ENCODE measurements around the gene PRR14L. TPM values are rescaled to one million over a fixed set of nuclear protein-coding genes. Genes with fewer than 3 reads are reported as not detected.

Gene PRR14L
- total RNA-seq, 1 experiment from 2014 or later: 138 TPM

GRCh38 chr22:31639436-31640039 is 110.4 kb downstream of the PRR14L start:
- Histone ChIP-seq H3T11ph (ENCODE audit: low read length) (no peak overlapping the region), H4K91ac (ENCODE audit: insufficient read length, low read depth, low read length) (no peak overlapping the region), H3K27ac (ENCODE audit: insufficient read length, low read depth, low read length) (no peak overlapping the region), H3K14ac (ENCODE audit: insufficient read depth, low read length) (no peak overlapping the region), H2BK20ac (ENCODE audit: low read depth, low read length, poor library complexity, severe bottlenecking) (no peak overlapping the region), H3K18ac (ENCODE audit: insufficient read length, low read depth, low read length) (no peak overlapping the region), H3K4me2 (ENCODE audit: insufficient read depth, insufficient read length, low read length) (no peak overlapping the region), H2BK15ac (ENCODE audit: low read depth, low read length) (no peak overlapping the region), H4K20me1 (ENCODE audit: control insufficient read depth, insufficient read depth, insufficient read length) (no peaks in the 10 kb centered on the region), H3K4me1 (ENCODE audit: insufficient read depth, low read length) (no peaks in the 10 kb centered on the region), H4K8ac (replicated peaks; ENCODE audit: insufficient read length, low read depth, low read length) (no peak overlapping the region), H2BK12ac (ENCODE audit: insufficient read length, low read depth, low read length) (no peak overlapping the region), H2AK5ac (ENCODE audit: insufficient read length, low read length) (no peak overlapping the region), H3K79me1 (ENCODE audit: insufficient read depth, low read depth, low read length, poor library complexity, severe bottlenecking) (peaks cover 2% of the 10 kb centered on the region), H2AFZ (ENCODE audit: low read length) (no peak overlapping the region), H3K79me2 (ENCODE audit: insufficient read depth, low read length) (no peaks in the 10 kb centered on the region), H3K27me3 (ENCODE audit: insufficient read depth, low read length) (no peaks in the 10 kb centered on the region), H3K4ac (ENCODE audit: low read depth, low read length) (no peak overlapping the region), H2BK120ac (ENCODE audit: low read depth, low read length, poor library complexity, severe bottlenecking) (no peak overlapping the region), H3K9ac (ENCODE audit: extremely low read depth, insufficient read length, low read length) (no peak overlapping the region), H3K9me3 (ENCODE audit: control insufficient read depth, low read depth, low read length) (no peaks in the 10 kb centered on the region), H4K5ac (ENCODE audit: insufficient read length, low read depth, low read length) (no peak overlapping the region), H3K23me2 (ENCODE audit: insufficient read length, low read depth, low read length, poor library complexity, severe bottlenecking) (no peaks in the 10 kb centered on the region), H3K56ac (ENCODE audit: insufficient read length, low read depth, low read length) (no peak overlapping the region), H2BK5ac (ENCODE audit: insufficient read length, low read length) (no peak overlapping the region), H3K23ac (ENCODE audit: insufficient read length, low read depth, low read length) (no peak overlapping the region)
- no peak overlapping the region for H3K4me3 Mint-ChIP-seq
- H3K36me3 Mint-ChIP-seq (ENCODE audit: insufficient read depth in 1 of 3, low read depth in 3 of 3): peaks cover 7 to 26% (median 21%) of the 10 kb centered on the region in 3 experiments; a peak in 6 of 7 replicates
- H3K4me1 Mint-ChIP-seq: peaks cover 2 to 7% of the 10 kb centered on the region in 2 experiments; a peak in 2 of 4 replicates
- TF ChIP-seq CTCF (conservative IDR thresholded peaks at IDR 0.05): no peak
- no peaks in the 10 kb centered on the region for H3K27me3 Mint-ChIP-seq (ENCODE audit: low read depth)
- DNase-seq: no peak
- WGBS (ENCODE audit: extremely low coverage, insufficient read length, low lambda C conversion rate): no CpG with 5 or more reads among the region's 4 CpGs
- no peaks in the 10 kb centered on the region for H3K9me3 Mint-ChIP-seq
- H3K27ac Mint-ChIP-seq: peak overlapping the region in 2 of 3 experiments; percentile 47 to 92; a peak in 2 of 7 replicates
